IgD-negative memory B cell (primary cell): ENCODE results near the gene FCER1A. TPM values are rescaled to one million over a fixed set of nuclear protein-coding genes. Genes with fewer than 3 reads are reported as not detected.

ENCODE experiments used
- H3K27ac Mint-ChIP-seq, 3 donors: one replicate each; pipeline ENCODE4 v1.8.0; 2020 to 2022; ENCODE audit warnings: mild to moderate bottlenecking in 3 of 3, mixed read lengths in 3 of 3, moderate library complexity in 1 of 3
- H3K27me3 Mint-ChIP-seq: one replicate; pipeline ENCODE4 v1.8.0; 2021; ENCODE audit warnings: mixed read lengths
- H3K36me3 Mint-ChIP-seq: one replicate; pipeline ENCODE4 v1.8.0; 2020; ENCODE audit warnings: mild to moderate bottlenecking, mixed read lengths
- H3K4me1 Mint-ChIP-seq, 3 donors: one replicate each; pipeline ENCODE4 v1.8.0; 2020 to 2022; ENCODE audit warnings: mixed read lengths in 3 of 3, mild to moderate bottlenecking in 1 of 3
- H3K4me3 Mint-ChIP-seq, 4 donors: one replicate each; pipeline ENCODE4 v1.8.0; 2020 to 2022; ENCODE audit warnings: mild to moderate bottlenecking in 4 of 4, mixed read lengths in 4 of 4, moderate library complexity in 3 of 4
- H3K9me3 Mint-ChIP-seq, 3 donors: one replicate each; pipeline ENCODE4 v1.8.0; 2020 to 2021; ENCODE audit warnings: mixed read lengths in 3 of 3, mild to moderate bottlenecking in 1 of 3
- polyA plus RNA-seq: library from polyadenylated mRNA; unstranded; fragments of 300-500 nt; fragmentation: Illumina TruSeq; gene quantifications from one replicate; pipeline ENCODE4 v1.2.3, GENCODE V29; 2021

FCER1A gene
- not detected for polyA plus RNA-seq

DNA sequence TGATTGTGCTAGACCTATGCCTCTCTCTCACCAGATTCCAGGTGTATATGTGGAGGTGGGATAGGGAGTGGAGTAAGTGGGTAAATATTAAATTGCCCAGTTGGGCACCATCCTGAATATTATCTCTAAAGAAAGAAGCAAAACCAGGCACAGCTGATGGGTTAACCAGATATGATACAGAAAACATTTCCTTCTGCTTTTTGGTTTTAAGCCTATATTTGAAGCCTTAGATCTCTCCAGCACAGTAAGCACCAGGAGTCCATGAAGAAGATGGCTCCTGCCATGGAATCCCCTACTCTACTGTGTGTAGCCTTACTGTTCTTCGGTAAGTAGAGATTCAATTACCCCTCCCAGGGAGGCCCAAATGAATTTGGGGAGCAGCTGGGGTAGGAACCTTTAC lies at the start of gene FCER1A:
Gene FCER1A (plus strand): TSS at position 242 of the 400 bp plus-strand sequence. CDS start 29 bp downstream, at position 271.
- Mint-ChIP-seq H3K9me3 (no peaks in the 10 kb centered on the region), H3K27ac (no peak within 1 kb of the TSS), H3K4me3 (no peak within 1 kb of the TSS), H3K36me3 (no peaks in the 10 kb centered on the region), H3K4me1 (no peaks in the 10 kb centered on the region), H3K27me3 (peaks cover 2% of the 10 kb centered on the region)

DNA sequence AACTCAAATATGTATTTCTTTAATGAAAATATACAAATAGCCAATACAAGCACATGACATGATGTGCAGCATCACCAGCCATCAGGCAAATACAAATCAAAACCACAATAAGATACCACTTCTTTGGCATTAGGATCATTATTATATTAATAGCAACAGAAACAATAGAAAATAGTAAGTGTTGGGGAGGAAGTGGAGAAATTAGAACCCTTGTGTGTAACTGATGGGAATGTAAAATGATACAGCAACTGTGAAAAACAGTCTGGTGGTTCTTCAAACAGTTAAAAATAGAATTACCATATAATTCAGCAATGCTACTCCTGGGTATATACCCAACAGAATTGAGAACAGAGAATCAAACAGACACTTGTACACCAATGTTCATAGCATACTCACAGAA lies 40.8 kb upstream of the FCER1A start:
- Mint-ChIP-seq H3K27ac (no peak overlapping the region), H3K4me3 (no peak overlapping the region), H3K36me3 (peaks cover 2% of the 10 kb centered on the region), H3K27me3 (peaks cover 6% of the 10 kb centered on the region), H3K4me1 (no peaks in the 10 kb centered on the region), H3K9me3 (peaks cover 0 to 2% (median under 1%) of the 10 kb centered on the region in 3 donors)

DNA sequence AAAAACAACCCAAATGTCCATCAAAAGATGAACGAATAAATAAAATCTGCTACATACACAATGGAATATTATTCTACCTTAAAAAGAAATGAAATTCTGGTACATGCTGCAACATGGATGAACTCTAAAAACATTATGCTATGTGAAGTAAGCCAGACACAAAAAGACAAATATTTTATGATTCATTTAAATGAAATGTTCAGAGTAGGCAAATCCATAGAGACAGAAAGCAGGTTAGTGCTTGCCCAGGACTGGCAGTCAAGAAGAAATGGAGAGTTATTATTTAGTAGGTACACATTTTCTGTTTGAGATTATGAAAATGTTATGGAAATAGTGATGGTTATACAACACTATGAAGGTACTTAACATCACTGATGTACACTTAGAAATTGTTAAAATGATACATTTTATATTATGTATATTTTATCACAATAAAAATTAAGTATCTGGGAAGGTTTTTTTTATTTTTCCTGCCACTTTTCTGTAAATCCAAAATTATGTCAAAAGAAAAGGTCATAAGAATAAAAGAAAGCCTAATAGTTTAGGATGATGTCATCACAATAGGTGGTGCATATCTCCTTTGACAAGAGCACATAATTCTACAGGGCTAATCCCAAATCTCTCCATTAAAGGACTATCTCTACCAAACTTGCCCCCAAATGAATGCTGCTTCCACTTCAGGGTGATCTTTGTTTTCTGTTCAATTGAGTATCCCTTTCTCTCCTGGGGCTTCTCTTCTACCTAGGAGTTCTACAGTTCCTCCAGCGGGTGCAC lies 40.2 kb upstream of the FCER1A start:
- Mint-ChIP-seq H3K4me3 (no peak overlapping the region), H3K27me3 (peaks cover 10% of the 10 kb centered on the region), H3K36me3 (peaks cover 2% of the 10 kb centered on the region), H3K9me3 (peaks cover 0 to 2% (median 0%) of the 10 kb centered on the region in 3 donors), H3K4me1 (no peaks in the 10 kb centered on the region), H3K27ac (no peak overlapping the region)

DNA sequence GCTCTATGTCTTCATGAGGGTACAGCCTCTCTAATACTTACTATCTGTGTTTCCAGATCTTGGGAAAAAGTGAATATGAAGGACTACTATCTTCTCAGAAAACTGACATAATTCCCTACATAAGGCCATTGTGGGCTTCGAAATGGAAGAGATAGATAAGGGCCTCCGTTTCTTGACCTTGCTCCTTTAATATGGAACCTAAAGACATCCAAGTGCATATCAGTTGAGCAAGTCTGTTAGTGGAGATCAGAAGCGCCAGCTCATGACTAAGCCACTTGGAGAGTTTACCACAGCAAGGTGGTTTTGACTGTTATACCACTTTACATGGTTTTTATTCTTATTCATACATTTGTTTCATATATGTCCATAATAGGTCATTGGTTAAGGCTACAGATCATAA lies 35.3 kb upstream of the FCER1A start:
- H3K27ac Mint-ChIP-seq: no peak overlapping the region
- peaks cover 2% of the 10 kb centered on the region for H3K36me3 Mint-ChIP-seq
- peaks cover 20% of the 10 kb centered on the region for H3K27me3 Mint-ChIP-seq
- H3K4me3 Mint-ChIP-seq: no peak overlapping the region
- H3K4me1 Mint-ChIP-seq: no peaks in the 10 kb centered on the region
- peaks cover 0 to 3% (median 0%) of the 10 kb centered on the region in 3 donors for H3K9me3 Mint-ChIP-seq

DNA sequence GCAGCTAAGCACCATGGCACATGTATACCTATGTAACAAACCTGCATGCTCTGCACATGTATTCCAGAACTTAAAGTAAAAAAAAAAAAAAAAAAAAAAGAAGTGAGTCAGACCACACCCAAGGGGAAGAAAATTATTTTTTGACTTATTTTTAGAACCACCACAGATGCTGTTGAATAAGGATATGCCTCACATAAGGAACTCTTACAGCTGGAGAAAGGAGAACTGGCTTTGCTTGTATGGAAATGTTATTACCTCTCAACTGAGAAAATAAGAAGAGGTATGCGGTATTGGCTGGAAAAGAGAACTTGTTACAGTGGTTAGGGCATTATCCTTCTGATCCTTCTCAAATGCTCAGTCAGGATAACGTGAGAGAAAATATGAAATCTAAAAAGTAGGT lies 27.5 kb upstream of the FCER1A start:
- Mint-ChIP-seq H3K4me1 (peaks cover 0 to 2% (median 0%) of the 10 kb centered on the region in 3 donors), H3K4me3 (no peak overlapping the region), H3K27ac (no peak overlapping the region), H3K27me3 (peaks cover 10% of the 10 kb centered on the region), H3K9me3 (peaks cover 0 to 5% (median 0%) of the 10 kb centered on the region in 3 donors), H3K36me3 (peaks cover 2% of the 10 kb centered on the region)

DNA sequence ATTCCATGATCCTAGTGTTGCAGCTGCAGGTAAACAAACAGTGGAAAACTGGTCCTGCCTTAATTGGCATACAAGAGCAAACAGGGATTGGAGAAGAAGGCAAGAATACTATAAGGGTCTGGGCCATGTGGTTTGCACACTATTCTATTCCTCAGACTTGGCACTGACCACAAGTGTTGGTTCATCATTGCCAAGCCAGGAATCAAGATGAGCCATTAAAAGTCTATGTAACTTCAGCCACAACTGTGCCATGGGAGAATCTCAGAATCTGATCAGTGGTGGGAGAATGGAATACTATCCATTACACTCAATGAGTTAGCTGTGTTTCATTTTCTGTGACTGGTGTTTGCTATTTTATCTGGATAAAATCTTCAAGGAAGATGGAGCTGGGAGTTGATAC lies 26.2 kb upstream of the FCER1A start:
- Mint-ChIP-seq H3K27me3 (peaks cover 5% of the 10 kb centered on the region), H3K36me3 (no peaks in the 10 kb centered on the region), H3K9me3 (peaks cover 0 to 2% (median 0%) of the 10 kb centered on the region in 3 donors), H3K27ac (no peak overlapping the region), H3K4me3 (no peak overlapping the region), H3K4me1 (peaks cover 0 to 2% (median 0%) of the 10 kb centered on the region in 3 donors)

DNA sequence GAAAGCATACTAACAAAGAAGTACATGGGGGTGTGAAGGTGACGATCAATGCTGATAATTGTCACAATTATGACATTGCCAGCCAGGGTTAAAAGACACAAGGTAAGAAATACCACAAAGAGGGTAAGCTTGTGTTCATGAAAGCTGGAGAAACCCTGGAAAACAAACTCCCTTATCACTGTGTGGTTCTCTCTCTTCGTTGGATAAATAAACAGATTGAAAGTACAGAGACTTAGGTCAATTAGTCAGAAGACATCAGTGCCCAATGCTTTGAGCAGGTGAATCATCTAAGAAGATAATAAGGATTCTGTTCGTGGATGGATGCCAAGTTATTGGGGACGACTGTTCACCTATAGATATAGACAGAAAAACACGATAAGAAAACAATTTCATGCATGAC lies 22.4 kb upstream of the FCER1A start:
- Mint-ChIP-seq H3K36me3 (no peaks in the 10 kb centered on the region), H3K27me3 (peaks cover 9% of the 10 kb centered on the region), H3K9me3 (no peaks in the 10 kb centered on the region), H3K27ac (no peak overlapping the region), H3K4me3 (no peak overlapping the region), H3K4me1 (peaks cover 0 to 2% (median 0%) of the 10 kb centered on the region in 3 donors)

DNA sequence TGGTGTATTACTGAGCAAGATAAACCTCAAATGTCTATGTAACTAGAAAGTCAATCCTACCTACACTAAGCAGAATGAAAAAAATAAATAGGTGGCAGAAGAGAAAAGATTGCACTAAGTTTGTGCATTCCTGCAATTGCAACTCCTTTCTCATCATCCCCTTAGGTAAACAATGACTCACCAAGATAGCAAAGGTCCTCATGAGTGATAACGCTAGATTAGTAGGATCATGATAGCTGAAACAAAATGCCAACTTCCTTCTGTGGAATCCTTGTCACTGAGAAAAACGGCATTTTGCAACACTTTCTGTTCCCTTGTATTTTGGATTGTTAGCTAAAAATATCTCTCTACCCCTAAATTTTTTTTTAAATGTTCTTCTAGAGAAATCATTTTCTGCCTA lies 20.0 kb upstream of the FCER1A start:
- Mint-ChIP-seq H3K4me3 (no peak overlapping the region), H3K4me1 (no peaks in the 10 kb centered on the region), H3K36me3 (no peaks in the 10 kb centered on the region), H3K9me3 (no peaks in the 10 kb centered on the region), H3K27ac (no peak overlapping the region), H3K27me3 (peaks cover 7% of the 10 kb centered on the region)

DNA sequence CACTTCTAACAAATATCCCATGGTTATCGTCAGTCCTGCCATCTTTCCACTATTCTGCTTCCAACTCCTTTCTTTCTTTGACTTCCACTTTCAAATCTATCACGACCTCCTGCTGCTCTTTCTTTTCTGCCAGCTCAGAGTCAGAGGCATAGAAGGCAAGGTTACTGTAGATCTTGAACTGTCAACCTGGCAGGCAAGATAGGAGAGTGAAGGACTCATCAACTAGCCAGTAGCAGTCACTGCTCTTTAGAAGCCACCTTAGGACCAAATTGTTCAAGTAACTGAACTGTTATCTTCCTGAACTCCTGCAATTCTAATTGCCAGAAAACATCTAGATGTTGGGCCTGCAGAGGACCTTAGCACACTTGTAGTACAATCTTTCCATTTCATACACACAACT lies 13.1 kb upstream of the FCER1A start:
- H3K4me3 Mint-ChIP-seq: no peak overlapping the region
- no peaks in the 10 kb centered on the region for H3K36me3 Mint-ChIP-seq
- no peak overlapping the region for H3K27ac Mint-ChIP-seq
- no peaks in the 10 kb centered on the region for H3K9me3 Mint-ChIP-seq
- H3K4me1 Mint-ChIP-seq: no peaks in the 10 kb centered on the region
- peaks cover 5% of the 10 kb centered on the region for H3K27me3 Mint-ChIP-seq

DNA sequence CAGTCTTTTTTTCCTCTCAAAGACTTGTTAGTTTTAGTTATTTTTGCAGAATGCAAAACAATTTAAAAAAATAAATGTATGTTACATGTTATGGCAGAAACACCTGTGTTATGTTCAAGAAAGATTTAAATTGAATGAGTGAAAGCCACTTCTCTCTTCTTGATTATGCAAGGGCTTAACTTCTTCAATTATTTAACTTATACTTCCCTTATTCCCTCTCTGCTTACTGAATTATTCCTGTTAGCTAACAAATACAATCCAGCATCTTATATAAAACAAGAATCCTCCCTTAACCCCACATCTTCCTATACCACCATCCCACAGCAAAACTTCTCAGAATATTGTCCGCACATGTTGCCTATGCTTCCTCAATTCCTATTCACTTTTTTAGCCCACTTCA lies 10.7 kb upstream of the FCER1A start:
- H3K36me3 Mint-ChIP-seq: no peaks in the 10 kb centered on the region
- no peaks in the 10 kb centered on the region for H3K4me1 Mint-ChIP-seq
- peaks cover 3% of the 10 kb centered on the region for H3K27me3 Mint-ChIP-seq
- H3K4me3 Mint-ChIP-seq: no peak overlapping the region
- H3K27ac Mint-ChIP-seq: no peak overlapping the region
- no peaks in the 10 kb centered on the region for H3K9me3 Mint-ChIP-seq

DNA sequence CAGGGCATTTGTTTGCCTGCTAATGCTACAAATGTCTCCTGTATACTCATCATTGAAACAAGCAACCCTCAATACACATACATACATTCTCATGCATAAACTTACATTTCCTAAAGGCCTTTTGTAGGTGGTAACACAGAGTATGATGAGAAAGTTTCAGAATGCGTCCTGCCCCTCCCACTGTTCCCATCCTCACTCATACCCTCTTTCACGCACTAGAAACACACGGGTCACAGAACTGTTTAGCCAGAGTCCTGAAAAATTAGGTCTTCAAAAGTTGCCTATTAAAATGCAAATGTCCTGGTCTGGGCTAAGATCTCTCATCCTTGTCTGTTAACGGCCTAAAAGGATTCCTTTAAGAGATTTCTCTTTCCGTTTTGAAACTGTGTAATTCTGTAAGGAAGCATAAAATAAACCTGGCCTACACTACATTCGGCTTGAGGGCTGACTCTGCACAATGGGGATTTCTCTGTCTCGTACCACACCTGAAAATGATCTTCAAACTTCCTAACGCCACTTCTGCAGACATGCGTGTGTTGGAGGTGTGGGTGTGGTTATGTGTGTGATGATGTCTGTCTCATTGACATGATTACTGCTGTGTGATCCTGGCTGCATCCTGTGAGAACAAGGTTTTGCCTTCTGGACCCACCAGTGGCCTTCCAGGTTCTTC lies 5.3 kb upstream of the FCER1A start:
- Mint-ChIP-seq H3K9me3 (no peaks in the 10 kb centered on the region), H3K27ac (no peak overlapping the region), H3K27me3 (peaks cover 2% of the 10 kb centered on the region), H3K4me3 (no peak overlapping the region), H3K36me3 (no peaks in the 10 kb centered on the region), H3K4me1 (no peaks in the 10 kb centered on the region)

DNA sequence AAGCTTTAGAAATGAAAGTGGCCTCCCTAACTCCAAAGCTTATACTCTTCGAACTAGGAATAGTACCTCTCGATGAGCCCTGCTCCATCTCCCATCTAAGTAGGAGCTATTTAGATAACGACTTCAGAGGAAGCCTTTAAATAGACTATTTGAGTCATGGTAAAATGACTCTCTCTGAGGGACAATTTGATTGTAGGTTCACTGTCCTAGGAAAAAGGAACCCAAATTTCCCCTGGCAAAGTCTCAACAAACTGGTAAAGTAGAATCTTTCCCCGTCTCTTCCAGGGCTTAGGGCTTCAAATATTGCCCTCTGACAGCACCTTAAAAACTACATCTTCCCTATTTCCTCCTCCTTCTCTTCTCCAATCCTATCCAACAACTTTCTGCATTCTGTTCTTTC lies 2.0 kb upstream of the FCER1A start:
- H3K27ac Mint-ChIP-seq: no peak overlapping the region
- no peak overlapping the region for H3K4me3 Mint-ChIP-seq

DNA sequence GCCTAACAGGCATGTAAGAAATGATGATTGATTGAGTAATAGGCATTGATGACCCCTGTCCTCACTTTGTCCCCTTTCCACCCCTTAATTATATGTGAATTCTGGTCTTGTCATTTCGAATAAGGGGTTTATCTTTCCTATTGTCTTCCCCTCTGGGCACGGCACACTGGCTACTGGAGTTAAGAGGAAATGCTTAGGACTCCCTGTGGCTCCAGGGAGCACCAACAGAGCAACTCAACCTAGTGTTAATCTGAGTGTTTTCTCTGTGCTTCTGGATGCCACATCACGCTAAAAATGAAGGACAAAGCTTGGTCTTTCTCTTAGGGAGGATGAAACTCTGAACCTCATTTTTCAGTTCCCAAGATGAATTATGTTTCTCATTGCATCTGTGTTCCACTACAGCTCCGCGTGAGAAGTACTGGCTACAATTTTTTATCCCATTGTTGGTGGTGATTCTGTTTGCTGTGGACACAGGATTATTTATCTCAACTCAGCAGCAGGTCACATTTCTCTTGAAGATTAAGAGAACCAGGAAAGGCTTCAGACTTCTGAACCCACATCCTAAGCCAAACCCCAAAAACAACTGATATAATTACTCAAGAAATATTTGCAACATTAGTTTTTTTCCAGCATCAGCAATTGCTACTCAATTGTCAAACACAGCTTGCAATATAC lies 5.3 kb downstream of the FCER1A start:
- Mint-ChIP-seq H3K36me3 (no peaks in the 10 kb centered on the region), H3K27me3 (no peaks in the 10 kb centered on the region), H3K4me1 (no peaks in the 10 kb centered on the region), H3K9me3 (no peaks in the 10 kb centered on the region), H3K4me3 (no peak overlapping the region), H3K27ac (no peak overlapping the region)

More for the DNA sequence above, 2.0 kb upstream of the FCER1A start:
- Mint-ChIP-seq H3K36me3 (no peaks in the 10 kb centered on the region), H3K27me3 (peaks cover 2% of the 10 kb centered on the region), H3K9me3 (no peaks in the 10 kb centered on the region), H3K4me1 (no peaks in the 10 kb centered on the region)

DNA sequence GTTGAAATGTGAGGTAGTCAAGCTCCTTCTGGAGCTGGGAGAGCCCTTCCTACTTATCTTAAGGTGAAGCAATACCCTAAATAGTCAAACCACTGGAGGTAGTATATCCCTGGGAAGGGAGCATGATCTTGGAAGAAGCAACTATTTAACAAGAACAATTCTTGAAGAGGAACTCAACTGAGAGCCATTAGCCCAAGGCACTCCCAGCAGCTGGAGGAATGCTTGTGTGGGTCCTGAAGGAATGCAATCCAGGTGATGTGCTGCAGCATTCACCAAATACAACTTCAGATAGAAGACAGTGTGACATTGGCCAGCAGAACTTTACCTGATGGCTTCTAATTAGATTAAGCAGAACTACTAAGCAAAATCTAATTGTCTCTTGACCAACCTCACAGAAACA lies 9.5 kb downstream of the FCER1A start:
- no peaks in the 10 kb centered on the region for H3K9me3 Mint-ChIP-seq
- peaks cover 6 to 11% (median 6%) of the 10 kb centered on the region in 3 donors for H3K4me1 Mint-ChIP-seq
- H3K36me3 Mint-ChIP-seq: no peaks in the 10 kb centered on the region
- H3K27ac Mint-ChIP-seq: no peak overlapping the region
- H3K4me3 Mint-ChIP-seq: no peak overlapping the region
- H3K27me3 Mint-ChIP-seq: peaks cover 3% of the 10 kb centered on the region

DNA sequence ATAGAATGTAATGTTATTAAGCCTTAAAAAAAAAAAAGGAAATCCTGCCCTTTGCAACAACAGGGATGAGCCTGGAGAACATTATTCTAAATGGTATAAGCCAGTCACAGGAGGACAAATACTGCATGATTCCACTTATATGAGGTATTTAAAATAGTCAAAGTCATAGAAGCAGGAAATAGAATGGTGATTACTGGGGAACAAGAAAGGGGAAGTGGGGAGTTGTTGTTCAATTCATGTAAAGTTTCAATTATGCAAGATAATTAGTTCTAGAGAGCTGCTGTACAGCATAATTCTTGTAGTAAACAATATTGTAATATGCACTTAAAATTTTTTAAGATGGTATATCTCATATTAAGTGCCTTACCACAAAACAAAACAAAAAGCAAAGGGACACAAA lies 13.2 kb downstream of the FCER1A start:
- H3K4me3 Mint-ChIP-seq: no peak overlapping the region
- H3K27me3 Mint-ChIP-seq: peaks cover 7% of the 10 kb centered on the region
- H3K36me3 Mint-ChIP-seq: peaks cover 2% of the 10 kb centered on the region
- H3K9me3 Mint-ChIP-seq: peaks cover 0 to 1% (median 0%) of the 10 kb centered on the region in 3 donors
- peaks cover 6 to 11% (median 6%) of the 10 kb centered on the region in 3 donors for H3K4me1 Mint-ChIP-seq
- no peak overlapping the region for H3K27ac Mint-ChIP-seq
